Non-pigmented ciliary epithelial cell (primary cell): Measurements from ENCODE around the gene TIGD3.
"Not testable (repeated sequence)": the region's sequence is repeated elsewhere in the genome, so short reads cannot be mapped to it uniquely, and the experiment has no call there.

Experiments
- DNase-seq: peaks from one replicate; pipeline ENCODE4 v3.0.0-alpha.2; 2010; ENCODE audit warnings: low read depth

Gene TIGD3

DNA sequence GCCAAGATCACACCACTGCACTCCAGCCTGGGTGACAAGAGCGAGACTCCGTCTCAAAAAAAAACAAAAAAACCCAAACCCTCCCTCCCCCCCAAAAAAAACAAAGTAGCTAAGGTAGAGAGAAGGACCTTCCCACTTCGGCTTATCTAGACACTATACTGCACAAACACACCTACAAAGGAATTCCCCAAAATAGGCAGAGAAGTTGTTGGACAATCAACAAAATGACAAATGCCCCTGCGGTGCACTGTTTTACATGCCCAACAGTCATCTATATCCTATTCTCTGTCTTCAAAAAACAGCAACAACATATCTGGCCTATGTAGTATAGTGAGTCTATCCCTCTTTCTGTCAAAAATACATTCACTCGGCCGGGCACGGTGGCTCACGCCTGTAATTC, 27.5 kb upstream of the TIGD3 start:
- DNase-seq = no peak

DNA sequence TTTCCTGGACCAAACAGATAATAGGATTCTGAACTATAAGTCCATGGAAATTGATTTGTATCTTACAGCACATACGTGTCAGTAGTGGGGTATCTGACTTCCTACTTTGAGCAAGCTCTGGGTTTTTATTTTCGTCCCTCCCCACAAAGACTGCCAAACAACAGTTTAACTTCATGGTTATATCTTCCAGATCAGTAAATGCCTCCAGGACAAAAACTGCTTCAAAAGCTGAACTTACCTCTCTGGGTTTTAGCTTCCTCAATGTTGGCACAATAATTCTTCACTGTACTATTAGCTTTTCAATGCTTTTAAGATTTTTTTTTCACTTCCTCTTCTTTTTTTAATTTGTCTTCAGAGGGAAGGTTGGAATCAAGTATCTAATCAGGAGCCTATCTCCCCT, 25.1 kb upstream of the TIGD3 start:
- DNase-seq = no peak

DNA sequence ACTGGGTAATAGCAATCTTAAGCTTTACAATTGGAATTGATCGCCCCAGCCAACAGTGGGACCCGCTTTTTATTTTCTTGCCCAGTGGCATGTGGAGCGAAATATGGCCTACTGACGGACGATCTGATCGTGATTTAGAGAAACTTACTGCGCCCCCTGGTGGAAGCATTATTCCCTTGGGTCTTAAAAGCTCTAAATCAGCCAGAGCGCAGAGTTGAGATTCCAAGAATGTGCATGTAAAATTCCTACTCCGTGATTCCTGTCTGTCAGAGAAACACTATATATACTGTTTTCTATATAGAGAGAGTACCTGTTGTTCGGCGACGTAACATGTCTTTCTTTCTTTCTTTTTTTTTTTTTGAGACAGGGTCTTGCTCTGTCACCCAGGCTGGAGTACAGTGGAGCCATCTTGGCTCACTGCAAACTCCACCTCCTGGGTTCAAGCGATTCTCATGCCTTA, 24.6 kb upstream of the TIGD3 start:
- peak; percentile 78 for DNase-seq

DNA sequence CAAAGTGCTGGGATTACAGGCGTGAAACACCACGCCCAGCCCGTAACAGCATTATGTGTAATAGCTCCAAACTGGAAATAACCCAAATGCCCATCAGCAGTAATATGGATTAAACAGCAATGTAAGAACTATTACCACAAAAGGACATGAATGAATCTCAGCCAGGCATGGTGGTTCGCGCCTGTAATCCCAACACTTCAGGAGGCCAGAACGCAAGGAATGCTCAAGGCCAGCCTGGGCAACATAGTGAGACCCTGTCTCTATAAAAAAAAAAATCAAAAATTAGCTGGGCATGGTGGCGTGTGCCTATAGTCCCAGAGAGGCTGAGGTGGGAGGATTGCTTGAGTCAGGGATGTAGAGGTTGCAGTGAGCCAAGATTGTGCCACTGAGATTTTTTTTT, 24.0 kb upstream of the TIGD3 start:
- no peak for DNase-seq

DNA sequence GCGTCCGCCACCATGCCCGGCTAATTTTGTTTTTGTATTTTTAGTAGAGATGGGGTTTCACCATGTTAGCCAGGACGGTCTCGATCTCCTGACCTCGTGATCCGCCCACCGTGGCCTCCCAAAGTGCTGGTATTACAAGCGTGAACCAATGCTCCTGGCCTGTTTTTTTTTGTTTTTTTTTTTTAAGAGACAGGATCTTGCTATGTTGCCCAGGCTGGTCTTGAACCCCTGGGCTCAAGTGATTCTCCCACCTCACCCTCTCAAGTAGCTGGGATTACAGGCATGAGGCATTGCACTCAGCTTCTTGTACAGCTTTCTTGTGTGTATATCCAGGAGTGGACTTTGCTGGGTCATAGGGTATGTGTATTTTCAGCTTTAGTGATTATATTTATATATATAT, 22.0 kb upstream of the TIGD3 start:
- DNase-seq = not testable (repeated sequence)

DNA sequence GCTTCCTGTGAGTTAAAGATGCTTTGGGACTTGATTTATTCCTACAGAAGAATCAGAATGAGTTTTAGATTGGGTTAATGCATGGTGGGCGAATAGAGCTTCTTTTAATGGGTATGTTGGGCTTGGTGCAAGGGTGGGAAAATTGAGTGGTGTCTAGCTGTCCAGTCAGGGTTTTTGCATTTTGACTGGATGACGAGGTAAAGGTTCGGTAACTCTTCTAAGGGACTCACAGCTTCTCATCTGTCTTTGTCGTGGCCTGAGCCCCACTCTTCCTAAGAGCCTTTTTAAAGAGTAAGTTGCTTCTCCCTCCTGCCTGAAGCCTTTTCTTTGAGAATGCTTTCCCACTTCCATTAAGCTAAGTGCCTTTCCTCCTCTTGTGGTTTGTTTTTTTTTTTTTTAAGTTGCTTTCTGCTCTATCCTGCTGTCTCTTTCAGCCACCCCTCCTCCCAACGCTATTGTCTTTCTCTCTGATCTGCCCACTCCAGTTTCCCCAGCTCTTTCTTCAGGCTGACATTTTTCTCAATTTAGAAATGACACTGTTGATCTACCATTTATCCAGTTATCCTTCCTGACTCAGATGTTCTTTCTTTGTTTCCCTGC, 19.8 kb upstream of the TIGD3 start:
- DNase-seq = no peak

DNA sequence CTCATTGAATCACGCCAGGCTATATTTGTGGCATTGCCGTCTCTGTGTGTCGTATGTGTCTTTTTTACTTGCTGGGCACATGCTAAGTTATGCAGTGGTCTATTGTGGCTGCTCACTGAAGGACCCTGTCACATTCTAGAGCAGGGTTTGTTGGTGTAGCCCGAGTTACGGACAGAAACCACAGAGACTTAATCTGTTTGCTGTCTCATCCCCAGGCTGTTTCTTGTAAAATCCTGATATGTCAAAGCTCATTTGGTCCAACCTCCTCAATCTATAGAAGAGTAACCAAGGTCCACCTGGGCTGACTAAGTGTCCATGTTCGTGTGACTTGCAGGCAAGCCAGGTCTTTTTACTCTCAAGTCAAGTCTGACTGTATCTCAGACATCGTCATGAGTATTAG, 15.9 kb upstream of the TIGD3 start:
- DNase-seq = no peak

DNA sequence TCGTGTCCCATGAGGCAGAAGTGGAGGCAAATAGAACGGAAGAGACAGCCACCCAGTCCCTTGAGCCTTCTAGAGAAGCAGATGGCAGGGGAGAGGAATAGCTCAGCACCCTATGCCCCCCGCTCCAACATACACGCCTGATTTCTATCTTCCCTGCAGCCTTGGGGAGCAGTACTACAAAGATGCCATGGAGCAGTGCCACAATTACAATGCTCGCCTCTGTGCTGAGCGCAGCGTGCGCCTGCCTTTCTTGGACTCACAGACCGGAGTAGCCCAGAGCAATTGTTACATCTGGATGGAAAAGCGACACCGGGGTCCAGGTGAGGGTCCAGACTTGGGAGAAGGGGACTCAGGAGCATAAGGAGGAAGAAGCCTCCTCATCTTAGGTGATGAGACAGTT, 14.3 kb upstream of the TIGD3 start:
- DNase-seq = no peak

DNA sequence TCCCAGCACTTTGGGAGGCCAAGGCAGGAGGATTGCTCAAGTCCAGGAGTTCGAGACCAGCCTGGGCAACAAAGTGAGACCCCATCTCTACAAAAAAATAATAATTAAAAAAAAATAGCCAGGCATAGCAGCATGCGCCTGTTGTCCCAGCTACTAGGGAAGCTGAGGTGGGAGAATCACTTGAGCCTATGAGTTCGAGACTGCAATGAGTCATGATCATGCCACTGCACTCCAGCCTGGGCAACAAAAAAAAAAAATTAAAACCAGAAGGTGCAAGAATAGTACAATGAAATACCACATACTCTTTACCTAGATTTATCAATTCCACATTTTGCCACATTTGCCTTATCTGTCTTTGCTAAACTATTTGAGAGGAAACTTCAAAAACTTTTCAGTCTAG, 12.7 kb upstream of the TIGD3 start:
- no peak for DNase-seq

DNA sequence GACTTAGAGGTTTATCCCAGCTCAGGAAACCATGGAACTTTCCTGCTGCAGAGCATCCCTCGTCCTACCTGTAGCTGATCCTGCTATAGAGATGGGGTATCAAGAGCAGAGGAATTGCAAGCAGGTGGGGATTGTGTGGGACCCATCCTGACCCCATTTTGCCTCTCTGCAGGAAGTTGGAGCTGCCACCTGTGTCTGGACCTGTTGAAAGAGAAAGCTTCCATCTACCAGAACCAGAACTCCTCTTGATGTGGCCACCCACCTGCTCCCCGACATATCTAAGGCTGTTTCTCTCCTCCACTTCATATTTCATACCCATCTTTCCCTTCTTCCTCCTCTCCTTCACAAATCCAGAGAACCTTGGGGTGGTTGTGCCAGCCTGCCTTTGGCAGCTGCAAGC, 3.0 kb upstream of the TIGD3 start:
- no peak for DNase-seq

DNA sequence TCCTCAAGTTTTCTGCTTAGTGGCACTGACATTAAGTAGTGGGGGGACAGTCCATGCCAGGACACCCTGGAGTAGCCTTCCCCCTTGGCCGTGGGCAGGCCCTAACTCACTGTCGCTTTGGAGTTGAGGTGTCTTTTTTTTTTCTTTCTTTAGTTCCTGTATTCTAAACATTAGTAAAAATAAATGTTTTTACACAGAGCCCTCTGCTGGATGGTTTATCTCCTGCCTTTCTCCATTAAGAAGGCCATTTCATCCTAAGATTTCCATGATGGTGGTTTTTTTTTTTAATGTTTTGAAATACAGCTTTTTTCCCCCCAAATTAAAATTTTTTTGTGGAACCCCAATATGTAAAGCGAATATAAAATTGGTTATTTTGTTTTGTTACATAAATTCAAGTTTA, 1.8 kb upstream of the TIGD3 start:
- no peak for DNase-seq

DNA sequence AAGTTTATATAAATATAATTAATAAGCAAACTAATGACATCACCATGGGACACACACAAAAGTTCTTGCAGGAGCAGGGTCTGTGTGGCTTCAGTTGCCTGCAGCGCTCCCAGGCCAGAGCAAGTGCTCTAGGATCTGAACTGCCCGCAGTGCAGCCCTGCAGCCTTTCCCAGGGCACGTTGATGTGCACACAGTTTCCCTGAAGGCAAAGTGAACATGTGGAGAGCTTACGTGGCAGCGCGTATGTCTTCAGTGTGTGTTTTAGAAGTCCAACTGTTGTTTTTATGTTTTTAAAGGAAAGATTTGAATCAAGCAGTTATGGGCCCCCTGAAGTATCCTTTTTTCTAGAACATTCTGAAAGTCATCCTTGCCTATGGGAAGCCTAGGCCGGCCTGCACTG, 1.2 kb upstream of the TIGD3 start:
- no peak for DNase-seq

DNA sequence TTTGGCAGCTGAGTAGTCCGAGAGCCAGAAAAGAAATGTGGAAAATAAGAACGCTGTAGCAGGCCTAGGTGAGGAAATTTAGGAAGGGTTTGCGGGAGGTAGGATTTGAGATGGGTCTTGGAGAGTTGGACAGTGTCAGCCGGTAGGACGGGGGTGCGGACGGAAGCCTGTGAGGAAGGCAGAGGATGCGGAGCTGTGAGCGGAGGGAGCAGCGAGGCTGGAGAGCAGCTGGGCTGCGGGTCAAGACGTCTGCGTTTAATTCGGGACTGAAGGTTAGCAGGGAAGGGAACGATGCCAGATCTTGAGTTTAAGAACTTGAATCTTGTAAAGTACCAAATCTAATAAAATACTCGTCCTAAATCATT, 669 bp upstream of the TIGD3 start:
- DNase-seq = no peak

DNA sequence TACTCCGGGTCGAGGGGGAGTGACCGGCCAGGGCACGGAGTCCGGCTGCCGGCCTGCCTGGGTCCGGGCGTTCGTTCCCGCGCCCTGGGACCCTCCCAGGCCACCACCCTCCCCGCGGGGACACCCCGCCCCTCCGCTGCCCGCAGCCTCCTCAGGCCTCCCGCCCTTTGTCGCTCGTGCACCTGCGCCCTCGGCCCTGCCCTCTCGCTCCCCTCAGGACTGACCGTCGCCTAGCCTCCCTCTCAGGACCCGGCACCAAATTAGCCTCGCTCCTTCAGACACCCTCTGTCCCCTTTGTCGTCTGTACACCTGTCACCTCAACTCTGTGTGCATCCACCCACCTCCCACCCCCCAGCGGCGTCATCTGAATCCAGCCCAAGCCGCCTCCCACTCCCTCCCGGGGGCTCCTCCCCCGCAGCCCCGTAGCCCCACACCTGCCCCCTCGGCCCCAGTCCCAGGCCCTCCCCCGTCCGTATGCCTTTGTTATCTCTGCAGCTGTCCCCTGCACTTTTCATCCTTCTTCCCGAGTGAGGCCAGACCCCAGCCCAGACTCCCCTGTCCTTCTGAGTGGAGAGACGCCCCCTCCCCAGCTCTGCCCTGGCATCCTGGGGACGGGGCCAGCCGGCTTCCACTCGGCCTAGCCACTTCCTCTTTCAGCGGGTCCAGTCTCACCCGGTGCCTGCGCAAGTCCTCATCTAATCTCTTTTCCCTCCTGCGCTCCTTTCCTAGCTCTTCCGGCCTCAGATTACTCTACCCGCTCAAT, 643 bp downstream of the TIGD3 start:
- DNase-seq = no peak

DNA sequence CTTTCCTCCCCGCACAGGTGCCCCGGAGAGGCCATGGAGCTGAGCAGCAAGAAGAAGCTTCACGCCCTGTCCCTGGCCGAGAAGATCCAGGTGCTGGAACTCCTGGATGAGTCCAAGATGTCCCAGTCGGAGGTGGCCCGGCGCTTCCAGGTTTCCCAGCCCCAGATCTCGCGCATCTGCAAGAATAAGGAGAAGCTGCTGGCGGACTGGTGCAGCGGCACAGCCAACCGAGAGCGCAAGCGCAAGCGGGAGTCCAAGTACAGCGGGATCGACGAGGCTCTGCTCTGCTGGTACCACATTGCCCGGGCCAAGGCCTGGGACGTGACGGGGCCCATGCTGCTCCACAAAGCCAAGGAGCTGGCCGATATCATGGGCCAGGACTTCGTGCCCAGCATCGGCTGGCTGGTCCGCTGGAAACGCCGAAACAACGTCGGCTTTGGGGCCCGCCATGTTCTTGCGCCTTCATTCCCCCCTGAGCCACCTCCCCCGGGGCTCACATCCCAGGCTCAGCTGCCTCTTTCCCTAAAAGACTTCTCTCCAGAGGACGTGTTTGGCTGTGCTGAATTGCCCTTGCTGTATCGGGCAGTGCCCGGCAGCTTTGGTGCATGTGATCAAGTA, 1.3 kb downstream of the TIGD3 start:
- no peak for DNase-seq

DNA sequence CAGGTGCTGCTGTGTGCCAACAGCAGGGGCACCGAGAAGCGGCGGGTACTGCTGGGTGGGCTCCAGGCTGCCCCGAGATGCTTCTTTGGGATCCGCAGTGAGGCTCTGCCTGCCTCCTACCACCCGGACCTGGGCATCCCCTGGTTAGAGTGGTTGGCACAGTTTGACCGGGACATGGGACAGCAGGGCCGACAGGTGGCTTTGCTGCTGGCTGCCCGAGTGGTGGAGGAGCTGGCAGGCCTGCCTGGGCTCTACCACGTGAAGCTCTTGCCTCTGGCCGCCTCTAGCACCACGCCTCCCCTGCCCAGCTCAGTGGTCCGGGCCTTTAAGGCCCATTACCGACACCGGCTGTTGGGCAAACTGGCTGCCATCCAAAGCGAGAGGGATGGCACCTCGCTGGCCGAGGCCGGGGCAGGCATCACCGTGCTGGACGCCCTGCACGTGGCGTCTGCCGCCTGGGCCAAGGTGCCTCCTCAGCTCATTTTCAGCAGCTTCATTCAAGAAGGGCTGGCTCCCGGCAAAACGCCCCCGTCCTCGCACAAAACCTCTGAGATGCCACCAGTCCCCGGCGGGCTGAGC, 1.9 kb downstream of the TIGD3 start:
- DNase-seq = no peak

DNA sequence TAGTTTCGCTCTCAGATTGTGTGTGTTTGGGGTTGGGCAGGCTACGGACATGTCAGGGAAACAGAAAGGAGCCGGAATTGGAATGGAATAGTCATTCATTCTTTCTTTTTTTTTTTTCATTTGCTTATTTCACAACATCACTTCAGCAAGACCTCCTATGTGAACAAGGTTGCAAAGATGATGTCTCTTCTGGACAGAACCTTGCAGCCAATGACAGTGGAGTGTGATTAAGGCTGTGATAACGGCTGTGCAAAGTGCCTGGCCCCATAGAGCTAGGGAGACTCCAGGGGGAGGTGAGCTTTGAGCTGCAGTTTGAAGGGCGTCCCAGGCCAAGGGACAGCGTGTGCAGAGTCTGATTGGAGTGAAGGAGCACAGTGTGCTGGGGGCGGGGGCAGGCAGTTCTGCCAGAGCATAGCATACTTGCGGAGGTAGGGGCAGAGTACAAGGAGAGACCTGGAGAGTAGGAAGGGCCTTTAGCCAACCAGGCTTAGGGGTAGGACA, 3.4 kb downstream of the TIGD3 start:
- DNase-seq = no peak

DNA sequence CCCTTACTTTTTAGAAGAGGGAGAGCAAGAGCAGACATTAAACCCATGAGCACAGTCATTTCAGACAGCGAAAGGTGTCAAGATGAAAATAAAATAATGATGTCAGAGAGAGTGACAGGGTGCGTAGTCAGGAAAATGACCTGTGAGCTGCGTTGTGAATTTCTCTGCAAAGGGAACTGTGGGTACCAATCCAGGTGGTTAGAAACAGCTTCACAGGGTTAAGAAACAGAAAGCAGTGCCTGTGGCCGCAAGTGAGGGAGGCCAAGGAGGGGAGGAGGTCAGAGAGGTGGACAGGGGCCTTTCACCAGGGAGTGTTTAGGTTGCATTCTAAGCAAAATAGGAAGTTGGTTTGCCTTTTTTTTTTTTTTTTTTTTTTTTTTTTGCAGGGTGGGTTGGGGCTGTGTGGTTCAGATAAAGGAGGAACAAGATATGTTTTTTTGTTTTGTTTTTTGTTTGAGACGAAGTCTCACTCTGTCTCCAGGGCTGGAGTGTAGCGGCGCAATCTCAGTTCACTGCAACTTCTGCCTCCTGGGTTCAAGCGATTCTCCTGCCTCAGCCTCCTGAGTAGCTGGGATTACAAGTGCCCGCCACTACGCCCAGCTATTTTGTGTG, 7.9 kb downstream of the TIGD3 start:
- DNase-seq = no peak

DNA sequence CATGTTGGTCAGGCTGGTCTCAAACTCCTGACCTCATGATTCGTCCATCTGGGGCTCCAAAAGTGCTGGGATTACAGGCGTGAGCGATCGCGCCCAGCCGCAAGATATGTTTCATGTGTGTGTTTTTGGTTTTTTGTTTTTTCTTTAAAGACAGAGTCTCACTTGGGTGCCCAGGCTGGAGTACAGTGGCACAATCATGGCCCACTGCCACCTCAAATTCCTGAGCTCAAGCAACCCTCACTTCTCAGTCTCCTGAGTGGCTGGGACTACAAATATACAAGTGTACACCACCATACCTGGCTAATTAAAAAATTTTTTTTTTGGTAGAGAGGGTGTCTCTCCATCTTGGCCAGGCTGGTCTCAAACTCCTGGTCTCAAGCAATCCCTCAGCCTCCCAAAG, 8.4 kb downstream of the TIGD3 start:
- DNase-seq = no peak

DNA sequence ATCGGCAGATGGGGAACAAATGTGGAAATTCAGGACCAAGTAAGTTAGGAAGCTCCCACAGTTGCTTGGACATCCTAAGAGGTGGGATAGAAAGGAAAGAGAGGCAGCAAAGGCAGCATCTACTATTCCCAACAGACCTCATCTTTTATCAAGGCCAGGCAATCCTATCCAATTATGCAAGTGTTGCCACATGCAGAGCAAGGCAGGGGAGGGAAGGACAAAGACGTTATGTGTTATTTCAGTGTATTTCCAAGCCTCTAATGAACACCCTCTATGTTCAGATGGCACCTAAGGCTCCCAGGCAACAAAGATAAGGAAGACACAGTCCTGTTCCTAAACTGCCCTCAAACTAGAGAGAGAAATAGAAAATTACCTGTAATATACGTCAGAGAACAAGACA, 9.2 kb downstream of the TIGD3 start:
- no peak for DNase-seq

DNA sequence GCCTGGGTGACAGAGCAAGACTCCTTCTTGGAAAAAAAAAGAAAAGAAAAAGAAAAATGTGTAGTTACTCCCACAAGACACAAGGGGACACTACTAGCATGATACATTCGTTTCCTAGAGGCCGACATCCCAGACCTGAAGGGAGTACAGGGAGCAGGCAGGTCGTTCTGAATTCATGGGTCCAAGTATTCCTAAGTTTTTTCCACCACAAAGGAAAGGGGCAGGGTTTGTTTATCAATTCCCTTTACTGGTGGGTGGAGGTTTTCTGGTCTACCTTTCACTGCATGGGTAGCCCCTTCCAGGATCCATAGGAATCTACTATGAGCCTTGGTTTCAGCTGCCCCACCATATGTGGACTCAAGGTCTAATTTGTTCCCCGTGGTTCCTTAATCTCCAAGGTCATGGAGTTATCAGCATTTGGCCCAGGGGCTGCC, 11.8 kb downstream of the TIGD3 start:
- peak; percentile 56 for DNase-seq

DNA sequence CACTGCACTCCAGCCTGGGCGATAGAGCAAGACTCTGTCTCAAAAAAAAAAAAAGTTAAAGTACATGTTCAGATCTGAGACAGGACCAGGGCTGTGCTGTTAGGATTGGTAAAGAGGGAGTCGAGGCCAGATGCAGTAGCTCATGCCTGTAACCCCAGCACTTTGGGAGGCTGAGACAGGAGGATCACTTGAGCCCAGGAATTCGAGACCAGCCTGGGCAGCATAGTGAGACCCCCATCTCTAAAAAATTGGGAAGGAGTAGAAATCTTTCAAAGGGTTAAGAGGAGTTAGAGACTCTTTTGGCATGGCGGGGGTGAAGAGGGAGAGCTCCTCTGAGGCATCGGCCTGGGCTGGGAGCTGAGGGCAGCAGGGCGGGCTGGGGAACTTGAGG, 16.1 kb downstream of the TIGD3 start:
- no peak for DNase-seq
